Fibroblast of mammary gland (primary cell): ENCODE measurements around the gene FZD7.

Experiments
- DNase-seq: peaks from one replicate; pipeline ENCODE4 v3.0.0-alpha.2; 2010; ENCODE audit warnings: low read depth
- H3K4me3 ChIP-seq: 2 replicates; pipeline ENCODE4 v1.5.1; 2011; ENCODE audit warnings: low read depth, mild to moderate bottlenecking, low read length, moderate library complexity; ENCODE audit not compliant: control insufficient read depth
- CTCF ChIP-seq: conservative IDR thresholded peaks from 2 replicates; pipeline ENCODE4 v1.5.1; 2011; ENCODE audit warnings: low read depth, low read length, inconsistent platforms; ENCODE audit not compliant: control insufficient read depth, insufficient read depth

FZD7 gene

DNA sequence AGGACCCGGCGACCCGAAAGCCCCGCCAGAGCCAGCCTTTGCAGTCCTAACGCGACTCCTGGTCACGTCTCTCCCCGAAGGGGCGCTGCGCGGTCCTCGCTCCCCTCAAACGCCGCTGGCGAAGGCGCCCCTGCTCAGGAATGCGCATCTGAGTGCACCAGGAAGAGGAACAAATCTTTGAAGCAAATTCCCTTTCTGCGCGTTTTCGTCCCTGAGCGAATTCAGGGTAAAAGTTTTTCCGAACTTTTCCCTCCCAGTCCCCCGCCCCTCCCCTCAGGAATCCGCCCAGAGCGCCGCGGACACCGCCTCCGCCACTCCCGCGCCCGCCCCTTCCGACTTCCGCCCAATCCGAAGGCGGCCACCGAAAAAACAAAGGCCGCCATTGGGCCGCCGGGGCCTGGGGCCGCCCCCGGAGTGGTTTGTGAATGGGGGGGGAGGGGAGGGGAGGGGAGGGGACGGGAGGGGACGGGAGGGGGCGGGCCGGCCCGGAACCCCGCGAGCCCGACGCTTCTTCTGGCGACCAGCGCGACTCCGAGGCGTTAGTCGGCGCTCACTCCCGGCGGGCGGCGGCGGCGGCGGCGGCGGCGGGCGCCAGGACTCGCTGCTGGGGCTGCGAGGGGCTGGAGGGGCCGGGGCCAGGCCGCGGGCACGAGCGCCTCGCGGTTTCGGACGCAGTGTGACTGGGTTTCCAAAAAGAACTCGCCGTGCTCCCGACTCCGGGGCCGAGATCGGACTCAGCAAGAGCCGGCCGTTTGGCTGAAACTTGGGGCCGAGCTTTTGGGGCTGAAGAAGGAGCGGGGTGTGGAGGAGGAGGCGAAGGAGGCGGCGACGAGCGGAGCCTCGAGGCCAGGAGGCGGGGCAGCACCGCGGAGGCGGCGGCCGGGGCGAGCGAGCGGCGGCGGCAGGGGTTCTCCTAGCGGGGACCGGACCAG, at the start of gene FZD7:
Gene FZD7 (plus strand): TSS at position 539 of the 932 bp plus-strand sequence. CDS start 793 bp downstream, outside the sequence.
- peak; percentile 16 for TF ChIP-seq CTCF
- peak; percentile 86 for DNase-seq
- peak within 1 kb of the TSS; percentile 74 for H3K4me3 ChIP-seq

GRCh38 chr2:201984333-201984732, 49.3 kb upstream of the FZD7 start:
- DNase-seq, result no peak
- TF ChIP-seq CTCF, result no peak
- no peak overlapping the region for H3K4me3 ChIP-seq

DNA sequence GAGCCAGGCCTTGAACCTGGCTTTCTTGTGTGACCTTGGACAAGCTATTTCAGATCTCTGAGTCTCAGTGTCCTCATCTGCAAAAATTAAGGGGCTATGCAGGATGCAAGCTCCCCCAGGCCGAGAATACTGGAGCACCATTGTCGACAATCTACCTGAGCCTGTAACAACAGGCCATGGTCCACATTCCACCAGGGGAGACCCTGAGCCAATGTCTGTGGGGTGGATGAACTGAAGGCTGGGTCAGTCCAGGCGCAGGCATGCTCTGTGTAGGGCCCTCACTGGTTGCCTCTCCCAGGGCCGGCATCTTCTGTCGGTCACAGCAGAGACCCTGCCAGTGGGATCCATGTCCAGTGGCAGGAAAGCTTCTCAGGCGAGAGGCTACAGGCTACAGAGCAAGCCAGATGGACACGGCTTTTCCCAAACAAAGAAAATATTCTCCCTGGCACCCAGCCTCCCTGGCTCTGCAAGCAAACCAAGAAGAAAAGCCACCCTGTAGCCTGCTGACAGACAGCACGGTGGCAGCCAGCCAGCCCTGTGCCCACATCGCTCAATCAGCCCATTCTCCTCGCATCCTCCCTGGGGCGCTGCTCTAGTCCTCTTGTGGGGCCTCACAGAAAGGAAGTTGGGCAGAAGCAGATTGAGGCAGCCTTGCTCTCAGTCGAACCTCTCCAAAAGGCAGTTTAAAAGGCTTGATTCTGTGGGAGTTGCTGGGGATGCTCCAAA, 48.7 kb upstream of the FZD7 start:
- TF ChIP-seq CTCF, result no peak
- H3K4me3 ChIP-seq, result no peak overlapping the region
- DNase-seq, result no peak

GRCh38 chr2:201985728-201986462, 47.8 kb upstream of the FZD7 start:
- TF ChIP-seq CTCF, result no peak
- no peak for DNase-seq
- H3K4me3 ChIP-seq, result no peak overlapping the region

DNA sequence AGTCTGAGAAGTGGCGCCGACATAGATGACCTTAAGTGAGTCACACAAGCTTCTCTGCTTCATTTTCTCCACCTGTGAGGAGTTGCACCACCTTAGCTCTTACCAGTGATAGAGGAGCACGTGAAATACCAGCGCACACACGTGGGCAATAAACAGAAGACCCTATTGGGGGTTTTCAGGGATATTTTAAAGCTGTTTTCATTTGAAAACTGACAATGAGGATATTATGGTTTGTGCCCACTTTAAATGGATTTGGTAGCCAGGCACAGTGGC, 47.3 kb upstream of the FZD7 start:
- DNase-seq, result no peak
- H3K4me3 ChIP-seq, result no peak overlapping the region
- TF ChIP-seq CTCF, result no peak

DNA sequence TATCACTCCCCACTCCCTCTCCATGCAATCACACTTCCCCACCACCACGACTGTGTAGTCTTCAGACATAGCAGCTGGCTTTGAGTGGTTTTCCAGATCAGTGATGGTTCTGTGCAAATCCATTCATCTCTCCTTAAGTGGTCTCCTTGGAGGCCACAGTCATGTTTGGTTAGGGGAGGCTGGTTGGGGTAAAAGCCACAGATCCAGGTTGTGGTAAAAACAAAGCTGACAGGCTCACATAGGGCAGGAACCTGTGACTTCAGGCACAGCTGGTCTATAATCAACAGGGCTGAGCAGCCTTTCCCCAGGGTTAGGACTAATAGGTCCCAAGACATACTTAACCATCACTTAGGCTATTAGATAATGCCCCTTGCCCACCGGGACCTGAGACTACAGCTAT, 46.2 kb upstream of the FZD7 start:
- no peak overlapping the region for H3K4me3 ChIP-seq
- no peak for DNase-seq
- TF ChIP-seq CTCF, result no peak
